HG02970 (cell line): ENCODE measurements around the gene ACACA.
"Not testable (repeated sequence)": the region's sequence is repeated elsewhere in the genome, so short reads cannot be mapped to it uniquely, and the experiment has no call there.

Experiments used
- ATAC-seq: cut with Tn5 transposase; IDR thresholded peaks from one replicate; pipeline ENCODE4 v1.9.1; 2021; ENCODE audit warnings: mild to moderate bottlenecking, moderate library complexity, moderate number of reproducible peaks; ENCODE audit not compliant: unreplicated experiment, low FRiP score

The ACACA gene

GRCh38 chr17:37356796-37357569 lies 49.7 kb downstream of the ACACA start:
- ATAC-seq = not testable (repeated sequence)

GRCh38 chr17:37346863-37347402 lies 59.7 kb downstream of the ACACA start:
- ATAC-seq = not testable (repeated sequence)

- ATAC-seq = no peak
These were observed 62.1 kb downstream of the ACACA start for GRCh38 chr17:37344519-37344918.

GRCh38 chr17:37342589-37342988 lies 64.0 kb downstream of the ACACA start:
- ATAC-seq = no peak

GRCh38 chr17:37340804-37341203 lies 65.8 kb downstream of the ACACA start:
- ATAC-seq = no peak

- no peak for ATAC-seq
These were observed 67.3 kb downstream of the ACACA start for GRCh38 chr17:37339321-37339720.

GRCh38 chr17:37338847-37339246 lies 67.8 kb downstream of the ACACA start:
- ATAC-seq = no peak

- no peak for ATAC-seq
These were observed 79.1 kb downstream of the ACACA start for GRCh38 chr17:37327341-37328090.

- no peak for ATAC-seq
These were observed 83.6 kb downstream of the ACACA start for GRCh38 chr17:37322826-37323561.

- no peak for ATAC-seq
These were observed 84.5 kb downstream of the ACACA start for GRCh38 chr17:37322106-37322505.

GRCh38 chr17:37318931-37319594 lies 87.6 kb downstream of the ACACA start:
- no peak for ATAC-seq

GRCh38 chr17:37317867-37318266 lies 88.8 kb downstream of the ACACA start:
- ATAC-seq = no peak

GRCh38 chr17:37315601-37316000 lies 91.0 kb downstream of the ACACA start:
- no peak for ATAC-seq

GRCh38 chr17:37312137-37312923 lies 94.3 kb downstream of the ACACA start:
- no peak for ATAC-seq

- ATAC-seq = no peak
These were observed 95.7 kb downstream of the ACACA start for GRCh38 chr17:37310940-37311339.

GRCh38 chr17:37309051-37309450 lies 97.6 kb downstream of the ACACA start:
- no peak for ATAC-seq

GRCh38 chr17:37305406-37305905 lies 101.2 kb downstream of the ACACA start:
- no peak for ATAC-seq

GRCh38 chr17:37301288-37301687 lies 105.3 kb downstream of the ACACA start:
- ATAC-seq = no peak

- ATAC-seq = no peak
These were observed 106.0 kb downstream of the ACACA start for GRCh38 chr17:37300683-37301082.
